Measurements from ENCODE around the gene RPTOR.
A peak's percentile ranks its signal among the peaks of the same experiment; 100 is the strongest.

RPTOR gene

GRCh38 chr17:80822021-80822699 is 277.5 kb downstream of the RPTOR start:
- no peak for DNase-seq

- no peak for DNase-seq
Measured at GRCh38 chr17:80822700-80823410, 278.2 kb downstream of the RPTOR start.

- DNase-seq: no peak
Measured at GRCh38 chr17:80824549-80825470, 280.2 kb downstream of the RPTOR start.

- DNase-seq: no peak
Measured at GRCh38 chr17:80825471-80826345, 281.1 kb downstream of the RPTOR start.

- DNase-seq: no peak
Measured at GRCh38 chr17:80826346-80826954, 281.8 kb downstream of the RPTOR start.

- DNase-seq: peak; percentile 93
Measured at GRCh38 chr17:80826955-80827645, 282.5 kb downstream of the RPTOR start.

- DNase-seq: no peak
Measured at GRCh38 chr17:80827646-80828643, 283.3 kb downstream of the RPTOR start.

GRCh38 chr17:80829166-80829813 is 284.7 kb downstream of the RPTOR start:
- no peak for DNase-seq

GRCh38 chr17:80830020-80830780 is 285.6 kb downstream of the RPTOR start:
- DNase-seq: no peak

GRCh38 chr17:80831491-80831890 is 286.9 kb downstream of the RPTOR start:
- DNase-seq: no peak

GRCh38 chr17:80832266-80832676 is 287.6 kb downstream of the RPTOR start:
- DNase-seq: peak; percentile 78

GRCh38 chr17:80832888-80833583 is 288.4 kb downstream of the RPTOR start:
- DNase-seq: peak; percentile 98

- DNase-seq: peak; percentile 73
Measured at GRCh38 chr17:80833952-80834892, 289.6 kb downstream of the RPTOR start.

- DNase-seq: no peak
Measured at GRCh38 chr17:80834893-80835275, 290.2 kb downstream of the RPTOR start.

- DNase-seq: no peak
Measured at GRCh38 chr17:80835816-80836657, 291.4 kb downstream of the RPTOR start.

GRCh38 chr17:80836658-80836965 is 292.0 kb downstream of the RPTOR start:
- DNase-seq: no peak

Measured in fibroblast of skin of scalp (primary cell).